Stimulated activated CD4-positive, alpha-beta T cell treated with anti-CD3 and anti-CD28 coated beads, Interleukin-4, amount 100 ng/mL, for 24 hours (primary cell): Measurements from ENCODE around the gene NUMA1.

Source experiments
- DNase-seq: peaks from one replicate; pipeline ENCODE4 v3.0.0-alpha.2; 2020

Gene NUMA1

DNA sequence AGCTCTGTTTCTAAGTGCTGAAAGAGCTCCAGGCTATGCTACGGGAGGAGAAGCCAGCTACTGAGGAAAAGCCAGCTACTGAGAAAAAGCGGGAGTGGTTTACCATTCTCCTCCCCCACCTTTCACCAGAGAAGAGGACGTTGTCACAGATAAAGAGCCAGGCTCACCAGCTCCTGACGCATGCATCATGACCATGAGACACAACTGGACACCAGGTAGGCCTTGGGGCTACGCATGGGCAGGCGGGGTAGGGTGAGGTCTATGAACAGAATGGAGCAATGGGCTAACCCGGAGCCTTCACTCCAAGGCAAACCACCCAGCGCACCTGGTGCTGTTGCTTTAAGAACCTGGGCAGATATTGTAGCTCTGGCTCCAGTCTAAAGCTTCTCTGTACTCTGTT is 80.5 kb downstream of the NUMA1 start:
- no peak for DNase-seq

DNA sequence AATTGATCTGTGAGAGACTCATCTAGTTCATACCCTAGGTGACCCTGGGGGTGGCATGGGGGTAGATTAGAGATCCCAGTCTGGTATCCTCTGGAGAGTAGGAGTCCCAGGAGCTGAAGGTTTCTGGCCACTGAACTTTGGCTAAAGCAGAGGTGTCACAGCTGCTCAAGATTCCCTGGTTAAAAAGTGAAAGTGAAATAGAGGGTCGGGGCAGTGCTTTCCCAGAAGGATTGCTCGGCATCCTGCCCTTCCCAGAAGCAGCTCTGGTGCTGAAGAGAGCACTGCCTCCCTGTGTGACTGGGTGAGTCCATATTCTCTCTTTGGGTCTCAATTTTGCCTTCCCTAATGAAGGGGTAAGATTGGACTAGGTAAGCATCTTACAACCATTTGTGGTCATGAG is 81.0 kb downstream of the NUMA1 start:
- no peak for DNase-seq

DNA sequence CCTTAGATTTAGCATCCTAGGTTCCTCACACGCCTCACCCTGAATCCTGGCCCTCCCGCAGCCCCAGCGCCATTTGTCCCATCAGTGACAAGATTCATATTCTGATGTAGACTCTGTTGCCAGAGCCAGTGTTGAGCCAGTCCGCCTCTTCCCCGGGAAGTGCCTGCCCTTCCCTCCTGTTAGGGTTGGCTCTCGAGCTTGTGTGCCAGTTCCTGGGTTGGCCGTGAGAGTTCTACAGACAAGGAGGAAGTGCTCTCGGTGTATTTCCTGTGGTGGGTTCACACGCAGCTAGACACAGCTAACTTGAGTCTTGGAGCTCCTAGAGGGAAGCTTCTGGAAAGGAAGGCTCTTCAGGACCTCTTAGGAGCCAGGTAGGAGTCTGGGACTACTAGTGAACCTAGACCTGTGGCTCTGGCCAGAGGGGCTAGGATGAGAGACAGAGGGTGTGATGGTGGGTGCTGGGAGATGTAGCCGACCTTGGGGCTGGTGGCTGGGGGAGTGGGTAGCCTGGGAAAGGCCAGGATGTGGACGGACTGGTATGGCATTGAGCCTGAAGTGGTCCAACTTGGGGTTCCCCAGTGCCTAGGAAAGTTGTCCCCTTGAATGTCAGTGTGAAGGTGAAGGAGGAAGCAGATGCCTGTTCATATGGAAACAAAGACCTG is 81.6 kb downstream of the NUMA1 start, which contains the start of gene IL18BP:
Gene IL18BP, plus strand, starts transcription at position 261 of the 662 bp plus-strand sequence. CDS start 1,076 bp downstream, outside the sequence.
- DNase-seq: no peak

DNA sequence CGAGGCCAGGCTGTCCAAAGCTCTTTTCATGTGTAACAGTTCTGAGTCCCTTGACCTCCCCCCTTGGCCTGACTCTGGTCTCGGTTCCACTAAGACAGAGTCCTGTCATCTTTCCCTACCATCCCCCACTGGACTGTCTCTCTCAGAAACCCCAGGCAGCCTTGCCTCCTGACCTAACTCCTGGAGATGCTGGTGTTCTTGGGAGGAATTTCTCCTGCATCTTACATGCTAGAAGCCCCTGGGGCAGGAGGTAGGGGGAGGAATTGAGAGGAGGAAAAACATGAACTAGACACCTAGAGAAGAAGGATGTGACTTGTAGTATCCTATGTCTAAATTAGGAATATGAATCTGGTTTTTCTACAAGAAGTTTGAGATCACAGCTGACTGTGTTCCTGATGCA is 82.3 kb downstream of the NUMA1 start:
- DNase-seq: no peak

DNA sequence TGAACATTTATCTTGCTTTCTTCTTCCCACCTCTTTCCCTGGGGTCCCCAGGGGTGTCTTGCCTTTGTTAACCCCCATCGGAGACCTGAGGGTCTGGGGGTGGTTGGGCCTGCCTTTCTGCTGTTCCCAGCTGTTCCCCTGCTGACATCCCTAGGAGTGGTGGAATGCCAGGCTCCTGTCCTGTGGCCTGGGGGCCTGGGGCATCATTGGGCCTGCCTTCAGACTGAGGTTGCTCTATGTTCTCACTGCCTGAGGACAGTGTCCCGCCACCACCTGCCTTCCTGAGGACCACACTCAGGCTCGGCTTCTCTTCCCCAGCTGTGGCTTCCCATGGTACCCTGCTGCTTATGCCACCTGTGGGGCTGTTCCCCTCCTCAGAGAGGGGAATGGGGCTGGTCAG is 82.7 kb downstream of the NUMA1 start:
- no peak for DNase-seq

DNA sequence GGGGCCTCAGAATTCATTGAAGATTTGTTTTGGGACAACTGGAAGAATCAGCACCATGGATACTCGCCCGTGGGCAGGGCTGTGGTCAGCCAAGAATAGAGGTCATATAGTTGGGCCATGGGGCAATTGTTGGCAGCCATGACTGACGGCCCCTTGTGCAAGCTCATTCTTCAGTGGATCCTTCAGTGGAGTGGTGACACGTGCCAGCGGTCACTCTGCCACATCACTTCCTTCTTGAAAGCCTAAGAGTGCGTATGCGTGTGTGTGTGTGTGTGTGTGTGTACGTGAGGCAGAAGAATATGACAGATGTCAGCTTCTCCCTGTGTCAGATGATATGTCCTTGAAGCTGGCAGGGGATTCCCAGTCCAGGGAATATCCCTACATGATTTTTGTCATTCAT is 83.4 kb downstream of the NUMA1 start:
- DNase-seq: no peak

DNA sequence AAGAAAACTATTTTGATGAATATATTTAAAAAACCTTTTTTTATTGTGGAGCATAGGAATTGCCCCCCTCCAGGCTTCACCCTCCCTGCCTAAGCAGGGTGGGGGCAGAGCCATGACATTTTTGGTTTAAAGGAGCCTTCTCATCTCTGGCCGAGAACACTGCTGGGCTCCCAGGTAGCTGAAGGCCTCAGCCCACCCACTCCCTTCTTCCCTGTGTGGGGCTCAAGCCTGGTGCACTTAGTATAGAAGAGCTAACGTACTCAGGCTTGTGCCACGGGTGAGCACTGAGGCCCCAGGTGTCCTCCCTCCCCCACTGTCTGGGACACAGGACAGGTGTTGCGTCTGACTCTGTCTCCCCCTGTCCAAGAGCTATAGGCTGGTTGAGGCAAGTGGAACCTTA is 83.8 kb downstream of the NUMA1 start:
- no peak for DNase-seq

DNA sequence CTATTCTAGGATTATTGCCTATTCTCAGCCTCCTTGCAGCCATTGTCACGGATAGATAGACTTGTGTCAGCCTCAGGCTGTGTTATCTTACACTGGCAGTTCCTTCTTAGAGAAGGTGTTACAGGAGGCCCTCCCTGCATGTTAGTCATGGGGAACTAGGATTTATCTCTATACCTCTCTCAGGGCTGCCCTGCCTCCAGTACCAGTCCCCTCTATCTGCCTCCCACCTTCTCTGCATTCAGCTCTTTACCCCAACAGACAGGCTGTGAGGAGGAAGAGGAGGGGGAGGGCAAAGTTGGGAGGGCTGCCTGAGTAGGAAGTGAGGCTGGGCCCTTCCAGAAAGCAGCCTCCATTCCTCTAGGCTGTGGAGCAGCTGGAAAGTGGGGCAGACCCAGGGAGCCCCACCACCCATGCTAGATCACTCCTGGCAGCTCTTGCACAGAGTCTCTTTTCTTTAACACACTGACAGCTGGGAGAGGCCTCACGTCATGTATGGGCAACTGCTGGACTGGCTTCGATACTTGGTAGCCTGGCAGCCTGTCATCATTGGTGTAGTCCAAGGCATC is 84.5 kb downstream of the NUMA1 start:
- no peak for DNase-seq

DNA sequence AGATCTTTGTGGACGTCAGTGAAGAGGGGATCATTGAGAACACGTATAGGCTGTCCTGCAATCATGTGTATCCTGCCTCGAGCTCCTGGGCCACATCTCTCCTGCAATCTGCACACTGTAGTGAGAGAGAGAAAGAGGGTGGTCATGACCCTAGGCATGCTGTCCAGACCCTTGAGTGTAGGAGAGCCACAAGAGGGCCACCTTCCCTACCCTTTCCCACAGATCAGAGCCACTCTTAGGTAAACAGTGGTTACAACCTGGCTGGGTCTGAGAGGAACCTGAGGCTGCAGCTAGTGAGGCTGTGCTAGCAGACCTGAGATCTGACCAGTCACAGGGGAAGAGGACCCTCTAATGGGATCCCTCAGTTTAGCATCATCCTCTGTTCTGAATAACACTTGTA is 85.6 kb downstream of the NUMA1 start:
- DNase-seq: no peak

DNA sequence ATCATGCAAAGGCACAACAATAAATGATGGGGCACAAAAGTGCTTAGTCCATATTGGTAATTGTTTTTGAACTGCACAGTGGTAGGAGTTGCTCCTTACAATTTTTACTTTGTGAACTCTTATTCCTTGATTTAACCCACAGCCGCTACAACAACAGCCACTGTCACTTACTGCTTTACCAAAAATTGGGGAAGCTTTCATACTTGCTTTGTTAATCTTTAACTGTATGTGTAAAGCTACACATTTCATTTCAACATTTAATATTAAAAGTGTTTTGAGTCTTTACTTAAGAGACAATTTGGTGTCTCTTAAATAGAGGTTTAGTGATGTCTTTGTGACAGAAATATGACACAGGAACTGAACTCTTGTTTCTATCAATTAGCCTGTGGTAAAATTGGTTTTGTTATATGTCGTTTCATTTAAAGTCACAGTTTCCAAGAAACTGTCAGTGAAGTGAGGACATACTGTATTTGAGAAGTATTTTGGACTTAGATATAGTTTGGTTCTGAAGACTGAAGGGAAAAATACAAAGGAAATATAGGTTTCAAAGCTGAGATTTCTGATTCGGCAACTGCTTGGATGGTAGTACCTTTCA is 88.1 kb downstream of the NUMA1 start:
- no peak for DNase-seq

DNA sequence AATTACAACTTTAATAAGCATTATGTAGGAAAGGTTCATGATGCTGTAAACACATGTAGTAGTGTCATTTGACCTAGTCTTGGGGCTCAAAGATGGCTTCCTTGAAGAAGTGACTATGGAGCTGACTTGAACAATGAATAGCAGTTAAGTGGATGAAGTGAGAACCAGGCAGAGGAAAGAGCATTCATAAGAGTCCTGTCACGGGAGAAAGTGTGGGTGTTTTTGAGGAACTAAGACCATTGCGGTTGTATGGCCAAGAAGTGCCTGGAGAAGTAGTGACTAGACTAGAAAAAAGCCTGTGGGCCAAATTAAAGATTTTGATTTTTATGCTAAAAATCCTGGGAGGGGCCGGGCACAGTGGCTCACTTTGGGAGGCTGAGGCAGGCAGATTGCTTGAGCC is 88.8 kb downstream of the NUMA1 start:
- no peak for DNase-seq

DNA sequence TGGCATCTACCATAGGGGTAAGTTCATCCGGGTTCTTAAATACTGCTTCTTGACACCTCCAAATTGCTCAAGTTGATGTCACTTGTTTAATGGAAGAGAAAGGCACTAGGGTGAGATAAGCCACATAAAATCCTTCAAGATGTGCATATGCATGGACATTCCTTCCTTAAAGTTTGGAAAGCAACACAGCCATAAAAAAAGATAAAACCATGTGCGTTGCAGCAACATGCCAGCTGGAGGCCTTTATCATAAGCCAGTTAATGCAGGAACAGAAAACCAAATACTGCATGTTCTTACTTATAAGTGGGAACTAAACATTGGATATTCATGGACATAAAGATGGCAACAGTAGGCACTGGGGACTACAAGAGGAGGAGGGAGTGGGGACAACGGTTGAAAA is 89.6 kb downstream of the NUMA1 start:
- no peak for DNase-seq

DNA sequence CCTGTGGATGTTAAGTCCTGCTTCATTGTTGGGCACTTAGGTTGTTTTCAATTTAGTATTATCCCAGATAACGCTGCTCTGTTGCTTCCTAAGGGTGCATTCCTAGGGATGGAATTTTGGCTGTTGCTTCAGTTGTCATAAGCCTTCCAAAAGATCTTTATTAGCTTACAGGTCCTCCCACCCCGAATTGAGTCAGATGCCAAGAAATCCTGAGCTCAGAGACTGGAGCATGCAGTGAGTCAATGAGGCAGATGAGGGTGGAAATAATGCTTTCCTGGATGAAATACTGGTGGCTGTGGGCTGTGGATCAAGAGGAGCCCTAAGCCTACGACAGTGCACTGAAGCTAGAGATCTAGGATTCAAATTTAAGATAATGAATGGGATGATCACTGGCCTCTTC is 92.3 kb downstream of the NUMA1 start:
- DNase-seq: no peak

DNA sequence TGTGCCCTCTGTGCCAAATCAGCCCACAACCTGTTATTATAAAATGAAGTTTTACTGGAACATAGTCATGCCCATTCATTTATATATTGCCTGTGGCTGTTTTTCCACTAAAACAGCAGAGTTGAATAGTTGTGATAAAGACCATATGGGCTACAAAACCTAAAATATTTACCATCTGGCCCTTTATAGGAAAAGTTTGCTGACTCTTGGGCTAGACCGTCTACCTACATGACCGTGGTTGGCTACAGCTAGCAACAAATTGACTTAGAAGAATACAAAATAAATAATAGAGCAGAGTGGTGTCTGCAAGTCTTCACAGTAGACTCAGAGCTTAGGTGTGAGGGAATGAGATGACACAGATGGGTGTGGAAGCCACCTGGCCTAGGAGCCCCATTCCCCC is 92.8 kb downstream of the NUMA1 start:
- no peak for DNase-seq

DNA sequence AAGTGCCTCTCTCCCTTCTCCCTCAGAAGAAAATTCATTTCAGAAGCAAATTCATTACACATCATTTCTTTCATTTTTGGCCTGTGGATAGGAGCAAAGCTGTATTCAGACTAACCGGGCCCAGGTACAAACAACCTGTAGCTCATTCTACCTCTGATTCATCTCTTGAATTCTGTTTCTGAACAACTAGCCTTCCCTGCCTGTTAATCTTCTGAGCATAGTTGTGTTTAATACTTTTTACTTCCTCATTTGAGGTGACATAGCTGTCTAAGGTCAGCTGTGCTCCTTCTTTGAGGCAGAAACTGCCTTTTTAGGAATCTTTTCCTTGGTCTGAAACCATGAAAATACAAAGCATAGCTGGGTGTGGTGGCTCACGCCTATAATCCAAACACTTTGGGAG is 94.2 kb downstream of the NUMA1 start:
- no peak for DNase-seq

DNA sequence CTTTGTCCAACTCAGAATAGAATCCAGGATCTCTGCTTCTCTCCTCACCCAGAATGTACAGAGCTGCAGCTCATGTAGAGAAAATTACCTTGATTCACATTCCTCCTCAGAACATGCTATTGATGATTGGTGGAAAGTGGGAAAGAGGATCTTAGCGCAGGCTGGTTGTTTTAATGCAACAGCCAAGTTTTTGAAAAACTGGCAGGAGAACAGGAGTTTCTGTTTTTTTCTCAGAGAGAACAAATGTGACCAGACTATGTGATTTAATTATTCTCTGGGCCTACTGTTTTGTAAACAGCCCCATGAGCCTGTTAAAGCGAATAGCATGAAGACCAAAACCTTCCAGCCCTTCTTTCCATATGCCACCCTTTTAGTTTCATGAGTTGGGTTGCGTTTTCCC is 100.7 kb downstream of the NUMA1 start:
- DNase-seq: no peak

DNA sequence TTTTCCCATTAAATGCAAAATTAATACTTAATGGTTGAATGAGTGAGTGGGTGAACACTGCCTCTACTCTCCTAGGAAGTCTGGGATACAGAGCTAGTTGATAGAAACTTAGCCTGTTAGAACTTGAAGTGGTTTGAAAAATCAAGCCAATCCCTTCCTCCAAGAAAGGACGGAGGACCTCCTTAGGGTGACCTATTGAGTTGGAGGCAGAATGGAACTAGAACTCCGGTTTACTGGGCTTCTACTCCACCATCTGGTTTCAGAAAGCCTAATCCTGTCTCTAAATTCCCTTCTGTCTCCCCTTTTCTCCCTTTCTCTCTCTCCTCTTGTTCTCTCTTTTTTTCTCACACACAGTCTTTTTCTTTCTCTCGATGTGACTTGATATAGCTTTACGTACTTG is 101.2 kb downstream of the NUMA1 start:
- DNase-seq: no peak

DNA sequence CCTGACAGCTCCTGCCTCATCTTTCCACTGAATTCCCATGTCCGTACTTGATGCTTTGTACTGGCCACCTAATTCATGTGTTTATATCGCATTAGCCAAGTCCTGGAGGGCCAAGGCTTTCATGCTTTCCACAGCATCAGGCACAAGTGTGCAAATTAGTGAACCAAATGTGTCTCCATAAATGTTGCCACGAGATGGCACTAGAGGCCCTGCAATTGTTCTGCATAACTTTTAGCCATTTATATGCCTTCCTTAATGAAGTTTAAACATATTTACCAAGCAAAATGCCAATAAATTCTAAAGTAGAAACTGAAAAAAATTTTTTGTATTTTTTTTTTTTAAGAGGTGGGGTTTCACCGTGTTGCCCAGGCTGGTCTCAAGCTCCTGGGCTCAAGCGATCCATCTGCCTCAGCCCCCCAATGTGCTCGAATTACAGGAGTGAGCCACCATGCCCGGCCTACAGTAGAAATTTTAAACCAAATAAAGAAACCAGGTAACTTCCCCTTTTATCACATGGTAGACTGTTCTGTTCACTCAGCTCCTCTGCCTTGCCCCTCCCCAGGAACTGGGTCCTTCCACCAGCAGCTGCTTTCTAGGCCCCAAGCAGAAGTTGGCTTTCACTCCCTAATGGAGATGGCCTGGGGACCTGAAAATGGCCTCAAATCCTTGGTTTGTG is 102.5 kb downstream of the NUMA1 start:
- DNase-seq: peak; percentile 57

DNA sequence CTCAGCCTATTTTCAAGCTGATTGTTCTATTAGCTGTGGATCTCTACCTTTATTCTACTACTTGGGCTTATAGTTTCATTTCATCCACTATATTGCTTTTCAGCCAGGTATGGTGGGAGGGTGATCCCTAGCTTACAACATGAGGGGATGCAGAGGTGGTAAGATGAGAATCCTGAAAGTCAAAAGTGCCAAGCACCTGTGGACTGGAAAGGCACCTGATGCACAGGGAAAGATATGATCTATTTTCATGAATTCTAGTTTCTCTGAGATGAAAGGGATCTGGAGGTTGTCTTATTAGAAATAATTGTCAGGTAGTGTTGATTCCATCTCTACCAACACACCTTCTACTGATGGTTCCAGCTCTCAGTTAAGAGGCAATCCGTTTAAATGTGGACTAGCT is 103.3 kb downstream of the NUMA1 start:
- no peak for DNase-seq

DNA sequence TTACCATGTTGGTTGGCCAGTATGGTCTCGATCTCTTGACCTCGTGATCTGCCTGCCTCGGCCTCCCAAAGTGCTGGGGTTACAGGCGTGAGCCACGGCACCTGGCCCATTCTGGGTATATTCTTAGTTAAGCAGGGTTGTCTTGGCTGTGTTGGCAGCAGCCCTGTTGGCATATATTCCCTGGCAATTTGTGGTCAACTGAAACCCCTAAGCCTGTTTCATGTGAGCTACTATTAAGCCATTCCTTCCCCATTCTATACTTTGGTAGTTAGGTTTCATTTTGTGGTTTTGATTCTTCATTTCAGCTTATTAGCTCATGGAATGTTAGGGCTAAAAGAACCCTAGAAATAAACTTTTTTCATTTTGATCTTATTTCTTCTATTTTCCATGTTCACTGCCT is 103.8 kb downstream of the NUMA1 start:
- DNase-seq: no peak

DNA sequence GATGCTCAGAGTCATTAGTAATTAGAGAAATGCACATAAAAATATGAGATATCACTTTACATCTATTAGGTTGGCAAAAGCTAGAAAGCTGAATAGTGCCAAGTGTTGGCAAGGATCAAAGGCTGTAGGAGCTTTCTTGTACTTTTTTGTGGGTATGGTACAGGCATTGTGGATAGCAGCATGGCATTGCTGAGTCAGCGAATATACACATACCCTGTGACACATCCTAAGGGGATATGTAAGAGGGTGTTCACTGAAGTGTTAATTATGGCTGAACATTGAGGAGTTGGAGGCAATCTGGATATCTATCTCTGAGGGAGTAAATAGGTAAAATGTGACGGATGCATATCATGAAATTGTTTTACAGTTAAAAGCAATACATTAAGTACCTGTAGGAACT is 108.7 kb downstream of the NUMA1 start:
- no peak for DNase-seq

DNA sequence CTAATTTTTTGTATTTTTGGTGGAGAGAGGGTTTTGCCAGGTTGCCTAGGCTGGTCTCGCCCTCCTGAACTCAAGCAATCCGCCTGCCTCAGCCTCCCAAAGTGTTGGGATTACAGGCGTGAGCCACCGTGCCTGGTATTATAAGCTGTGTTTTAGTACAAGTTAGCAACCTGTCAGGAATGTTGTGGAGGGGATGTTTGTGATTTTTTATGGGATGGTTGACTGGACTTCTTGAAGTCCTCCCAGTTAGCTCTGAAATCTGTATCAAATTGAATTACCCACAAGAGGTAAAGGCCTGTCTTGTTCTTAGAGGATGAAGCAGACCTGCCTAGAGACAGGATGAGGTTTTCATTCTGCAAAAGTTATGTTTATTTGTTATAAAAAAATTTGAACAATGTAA is 115.7 kb downstream of the NUMA1 start:
- no peak for DNase-seq

DNA sequence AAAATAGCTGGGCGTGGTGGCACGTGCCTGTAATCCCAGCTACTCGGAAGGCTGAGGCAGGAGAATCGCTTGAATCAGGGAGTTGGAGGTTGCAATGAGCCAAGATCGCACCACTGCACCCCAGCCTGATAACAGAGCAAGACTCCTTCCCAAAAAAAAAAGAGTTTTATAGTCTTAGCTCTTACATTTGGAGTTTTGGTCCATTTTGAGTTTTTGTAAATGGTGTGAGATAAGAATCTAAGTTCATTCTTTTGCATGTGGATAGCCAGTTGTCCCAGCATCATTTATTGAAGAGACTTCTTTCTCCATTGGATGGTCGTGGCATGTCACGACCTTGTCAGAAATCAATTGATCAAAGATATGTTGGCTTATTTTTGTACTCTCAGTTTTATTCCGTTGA is 116.9 kb downstream of the NUMA1 start:
- no peak for DNase-seq

DNA sequence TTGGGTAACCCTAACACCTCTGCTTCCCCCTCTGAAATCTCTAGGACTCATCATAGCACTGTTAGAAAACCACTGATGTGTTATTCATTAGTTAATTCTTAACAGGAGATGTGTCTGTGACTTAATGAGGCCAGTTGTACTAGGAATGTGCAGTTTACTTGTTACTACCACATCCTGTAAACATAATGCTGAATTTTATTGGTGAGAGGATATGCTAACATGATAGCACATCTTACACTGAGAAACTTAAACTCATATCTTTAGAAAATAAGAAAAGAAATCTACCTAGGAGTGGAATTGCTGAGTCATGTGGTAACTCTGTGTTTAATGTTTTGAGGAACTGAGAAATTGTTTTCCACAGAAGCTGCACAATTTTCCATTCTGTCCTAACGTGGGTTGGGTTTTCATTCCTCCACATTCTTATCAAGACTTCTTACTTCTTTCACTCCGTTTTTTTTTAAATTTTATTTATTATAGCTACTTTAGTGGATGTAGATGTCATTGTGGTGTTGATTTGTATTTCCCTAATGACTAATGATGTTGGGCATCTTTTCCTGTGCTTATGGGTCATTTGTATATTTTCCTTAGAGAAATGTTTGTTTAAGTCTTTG is 117.8 kb downstream of the NUMA1 start:
- no peak for DNase-seq
